ENCODE results near the gene CRY1. TPM values are rescaled to one million over a fixed set of nuclear protein-coding genes. Genes with fewer than 3 reads are reported as not detected.

Gene CRY1
- total RNA-seq, 2 experiments from 2014 or later = 13.5 to 15.7 TPM

DNA sequence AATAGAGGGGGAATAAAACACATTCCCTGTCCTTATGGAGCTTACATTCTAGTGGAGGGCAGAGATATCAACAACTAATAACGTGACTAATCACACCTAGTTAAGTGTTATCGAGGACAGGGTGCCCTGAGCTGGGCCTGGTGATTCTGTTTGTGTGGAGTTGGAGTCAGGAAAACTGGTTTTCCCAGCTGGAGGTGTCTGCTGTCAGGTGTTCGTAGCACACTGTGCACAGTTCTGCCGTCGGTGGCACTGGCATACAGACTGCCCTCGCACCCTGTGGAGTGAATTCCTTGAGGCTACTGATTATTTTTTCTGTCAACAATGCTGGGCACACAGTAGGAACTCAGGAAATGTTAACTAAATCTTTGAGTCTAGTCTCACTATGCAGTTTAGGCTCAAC, 105.5 kb downstream of the CRY1 start:
- POLR2A ChIA-PET = no interaction called here
- H3K27ac Mint-ChIP-seq = no peak overlapping the region
- peaks cover 36% of the 10 kb centered on the region for H3K4me1 Mint-ChIP-seq (ENCODE audit: low read depth)
- no peaks in the 10 kb centered on the region for H3K9me3 Mint-ChIP-seq (ENCODE audit: insufficient read depth)
- ATAC-seq (no peak), DNase-seq (no peak)
- no peaks in the 10 kb centered on the region for H3K27me3 Mint-ChIP-seq (ENCODE audit: low read depth)
- H3K36me3 Mint-ChIP-seq (ENCODE audit: low read depth) = peaks cover 22% of the 10 kb centered on the region
- H3K4me3 Mint-ChIP-seq = peak overlapping the region; percentile 89
- CTCF ChIA-PET = interaction anchor here (1.5 kb wide), 1 partner anchor 18 kb away, joined by 6 read pairs; no protein-coding TSS in a partner anchor

DNA sequence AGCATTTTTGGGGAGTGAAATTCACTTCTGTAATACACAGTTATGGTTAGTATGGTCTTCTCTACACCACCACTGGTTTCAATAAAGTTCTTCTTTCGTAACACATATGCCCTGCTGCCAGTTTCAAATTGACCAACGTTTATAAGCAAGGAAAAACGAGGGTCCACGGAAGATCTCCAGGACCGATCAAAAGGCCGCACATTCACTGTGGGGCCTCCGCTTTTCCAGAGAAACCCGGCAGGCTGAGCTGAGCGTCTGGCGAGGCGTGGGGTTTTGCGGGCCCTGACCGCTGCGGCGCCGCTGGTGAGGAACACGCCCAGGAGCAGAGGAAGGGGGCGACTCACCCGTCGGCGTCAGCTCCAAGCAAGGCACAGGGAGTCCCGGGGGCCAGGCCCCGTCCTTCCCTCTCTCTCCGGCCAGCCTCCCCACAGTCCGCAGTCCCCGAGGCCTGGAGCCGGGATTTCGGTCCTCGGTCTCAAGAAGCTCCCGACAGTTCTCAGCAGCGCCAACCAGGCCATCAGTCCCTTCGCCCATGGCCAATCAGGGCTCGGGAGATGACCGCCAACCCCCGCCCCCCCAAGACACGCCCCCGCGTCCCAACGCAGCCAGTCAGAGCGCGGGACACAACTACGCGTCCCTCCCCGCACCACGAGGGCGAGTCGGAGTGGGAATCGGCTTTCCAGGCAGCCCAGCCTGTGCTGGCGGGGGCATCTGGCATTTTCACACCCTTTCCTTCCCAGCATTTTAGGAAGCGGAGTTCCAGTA, 106.5 kb downstream of the CRY1 start, which contains the start of gene MTERF2:
TSS of gene MTERF2 (minus strand) at position 522 of the 765 bp plus-strand sequence. CDS start 8,432 bp downstream, outside the sequence.
- CTCF ChIA-PET = interaction anchor here (1.5 kb wide), 1 partner anchor 17 kb away, joined by 6 read pairs; no protein-coding TSS in a partner anchor
- Mint-ChIP-seq H3K27ac (peak within 1 kb of the TSS; percentile 82), H3K4me3 (peak within 1 kb of the TSS; percentile 89), H3K27me3 (ENCODE audit: low read depth) (no peaks in the 10 kb centered on the region), H3K9me3 (ENCODE audit: insufficient read depth) (no peaks in the 10 kb centered on the region), H3K4me1 (ENCODE audit: low read depth) (peaks cover 36% of the 10 kb centered on the region), H3K36me3 (ENCODE audit: low read depth) (peaks cover 22% of the 10 kb centered on the region)
- POLR2A ChIA-PET = interaction anchor here (0.8 to 1.1 kb wide), 2 partner anchors 14 to 29 kb away, joined by 3 to 4 read pairs; no protein-coding TSS in a partner anchor
- peak; percentile 84 for DNase-seq
- ATAC-seq = peak; percentile 99

DNA sequence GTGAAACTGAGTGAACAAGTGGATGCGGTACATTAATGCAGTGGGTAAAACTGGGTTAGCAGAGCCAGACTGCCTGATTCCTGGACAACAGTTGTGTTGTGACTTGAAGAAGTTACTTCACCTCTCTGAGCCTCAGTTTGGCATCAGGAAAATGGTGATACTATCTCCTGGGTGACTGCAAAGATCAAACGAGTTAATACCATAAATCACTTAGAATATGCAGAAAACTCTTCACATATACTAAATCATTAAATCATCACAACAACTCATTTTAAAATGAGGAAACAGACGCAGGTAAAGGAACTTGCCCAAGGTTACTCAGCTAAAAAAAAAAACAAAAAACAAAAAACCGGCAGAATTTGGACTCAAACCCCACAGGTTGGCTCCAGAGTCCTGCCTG, 107.2 kb downstream of the CRY1 start:
- ChIA-PET POLR2A (interaction anchor here (1.1 kb wide), 1 partner anchor 28 kb away, joined by 3 read pairs; no protein-coding TSS in a partner anchor), CTCF (interaction anchor here (1.5 kb wide), 1 partner anchor 17 kb away, joined by 6 read pairs; no protein-coding TSS in a partner anchor)
- DNase-seq (no peak), ATAC-seq (no peak)
- no peaks in the 10 kb centered on the region for H3K27me3 Mint-ChIP-seq (ENCODE audit: low read depth)
- peaks cover 36% of the 10 kb centered on the region for H3K4me1 Mint-ChIP-seq (ENCODE audit: low read depth)
- H3K4me3 Mint-ChIP-seq = peak overlapping the region; percentile 89
- no peaks in the 10 kb centered on the region for H3K9me3 Mint-ChIP-seq (ENCODE audit: insufficient read depth)
- H3K27ac Mint-ChIP-seq = no peak overlapping the region
- H3K36me3 Mint-ChIP-seq (ENCODE audit: low read depth) = peaks cover 22% of the 10 kb centered on the region

DNA sequence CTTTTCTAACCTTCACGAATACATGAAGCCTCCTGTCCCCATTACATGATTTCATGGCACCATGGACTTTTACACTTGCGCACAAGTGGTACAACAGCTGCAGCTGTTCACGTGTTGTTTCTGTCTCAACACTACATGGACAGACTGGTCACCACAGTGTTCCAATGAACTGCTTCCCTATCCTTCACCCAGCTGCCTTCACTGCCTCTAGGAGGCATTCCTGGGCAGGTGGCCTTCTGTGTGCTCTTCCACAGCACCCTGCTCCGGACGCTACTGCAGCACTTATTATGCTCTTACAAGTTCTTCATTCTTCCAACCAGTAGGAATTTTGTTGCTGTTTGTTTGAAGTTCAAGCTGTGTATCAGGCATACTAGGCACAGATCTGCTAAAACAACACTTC, 107.9 kb downstream of the CRY1 start:
- ChIA-PET POLR2A (no interaction called here), CTCF (no interaction called here)
- ATAC-seq (no peak), DNase-seq (no peak)
- Mint-ChIP-seq H3K9me3 (ENCODE audit: insufficient read depth) (no peaks in the 10 kb centered on the region), H3K27ac (no peak overlapping the region), H3K4me3 (no peak overlapping the region), H3K4me1 (ENCODE audit: low read depth) (peaks cover 36% of the 10 kb centered on the region), H3K36me3 (ENCODE audit: low read depth) (peaks cover 22% of the 10 kb centered on the region), H3K27me3 (ENCODE audit: low read depth) (no peaks in the 10 kb centered on the region)

DNA sequence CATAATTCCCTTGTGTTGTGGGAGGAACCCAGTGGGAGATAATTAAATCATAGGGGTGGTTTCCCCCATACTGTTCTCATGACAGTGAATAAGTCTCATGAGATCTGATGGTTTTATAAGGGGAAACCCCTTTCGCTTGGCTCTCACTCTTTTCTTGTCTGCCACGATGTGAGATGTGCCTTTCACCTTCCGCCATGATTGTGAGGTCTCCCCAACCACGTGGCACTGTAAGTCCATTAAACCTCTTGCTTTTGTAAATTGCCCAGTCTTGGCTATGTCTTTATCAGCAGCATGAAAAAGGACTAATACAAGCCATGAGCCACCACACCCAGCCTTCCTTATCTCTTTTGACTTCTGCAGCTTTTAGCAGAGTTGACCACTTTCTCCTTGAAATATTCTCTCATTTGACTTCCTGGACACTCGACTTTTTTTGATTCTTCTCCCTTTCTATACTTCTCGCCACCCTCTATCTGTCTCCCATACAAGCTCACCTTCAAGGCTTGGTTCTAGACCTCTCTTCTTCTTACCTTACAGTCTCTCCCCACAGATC, 108.7 kb downstream of the CRY1 start:
- Mint-ChIP-seq H3K27me3 (ENCODE audit: low read depth) (no peaks in the 10 kb centered on the region), H3K27ac (no peak overlapping the region), H3K36me3 (ENCODE audit: low read depth) (peaks cover 22% of the 10 kb centered on the region), H3K4me1 (ENCODE audit: low read depth) (peaks cover 36% of the 10 kb centered on the region), H3K9me3 (ENCODE audit: insufficient read depth) (no peaks in the 10 kb centered on the region), H3K4me3 (no peak overlapping the region)
- POLR2A ChIA-PET = interaction anchor here (1.5 kb wide), 1 partner anchor 29 kb away, joined by 4 read pairs; the partner anchor contains the start of gene TMEM263
- no peak for DNase-seq
- ATAC-seq = no peak
- CTCF ChIA-PET = interaction anchor here (1.4 to 1.6 kb wide), 2 partner anchors 16 to 27 kb away, joined by 3 to 5 read pairs; no protein-coding TSS in a partner anchor

DNA sequence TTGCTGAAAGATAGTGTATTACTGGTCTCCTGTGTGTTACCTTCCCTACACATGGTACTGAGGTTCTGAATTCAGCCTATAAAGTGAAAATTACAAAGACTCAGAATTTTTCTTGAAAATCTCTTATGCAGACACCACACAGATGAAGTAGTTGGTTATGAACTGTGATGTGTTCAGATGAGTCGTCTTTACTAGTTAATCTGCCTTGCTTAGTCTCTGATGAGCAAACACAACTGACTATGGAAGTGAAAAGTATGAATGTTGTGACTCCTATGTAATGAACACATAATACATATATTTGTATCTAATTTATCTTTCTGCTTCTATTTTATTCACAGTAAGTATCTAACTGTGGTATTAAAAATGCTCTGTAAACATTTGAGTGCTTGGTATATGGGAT, 111.1 kb downstream of the CRY1 start:
- H3K36me3 Mint-ChIP-seq (ENCODE audit: low read depth) = peaks cover 32% of the 10 kb centered on the region
- no peaks in the 10 kb centered on the region for H3K9me3 Mint-ChIP-seq (ENCODE audit: insufficient read depth)
- H3K4me1 Mint-ChIP-seq (ENCODE audit: low read depth) = peaks cover 31% of the 10 kb centered on the region
- no peak for ATAC-seq
- POLR2A ChIA-PET = no interaction called here
- CTCF ChIA-PET = no interaction called here
- no peak for DNase-seq
- H3K27me3 Mint-ChIP-seq (ENCODE audit: low read depth) = no peaks in the 10 kb centered on the region
- peak overlapping the region; percentile 44 for H3K27ac Mint-ChIP-seq
- no peak overlapping the region for H3K4me3 Mint-ChIP-seq

DNA sequence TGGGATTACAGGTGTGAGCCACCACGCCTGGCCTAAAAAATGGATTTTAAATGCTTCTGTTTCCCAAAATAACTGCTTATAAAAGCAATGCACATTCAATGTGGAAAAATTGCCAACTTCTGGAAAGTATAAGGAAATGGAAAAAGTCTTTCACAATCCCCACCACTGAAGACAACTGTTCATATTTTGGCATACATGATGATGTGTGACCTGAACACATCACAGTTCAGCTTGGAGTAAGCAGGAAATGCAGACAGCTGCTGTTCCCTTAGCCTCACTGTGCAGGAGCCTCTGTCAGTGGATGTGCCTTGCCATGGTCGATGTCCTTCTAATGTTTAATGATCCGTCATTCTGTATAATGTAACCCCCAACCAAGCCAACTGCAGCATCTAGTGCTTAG, 111.6 kb downstream of the CRY1 start:
- DNase-seq (no peak), ATAC-seq (no peak)
- Mint-ChIP-seq H3K36me3 (ENCODE audit: low read depth) (peaks cover 32% of the 10 kb centered on the region), H3K4me3 (no peak overlapping the region), H3K27ac (peak overlapping the region; percentile 44), H3K27me3 (ENCODE audit: low read depth) (no peaks in the 10 kb centered on the region), H3K9me3 (ENCODE audit: insufficient read depth) (no peaks in the 10 kb centered on the region), H3K4me1 (ENCODE audit: low read depth) (peaks cover 31% of the 10 kb centered on the region)
- ChIA-PET CTCF (no interaction called here), POLR2A (no interaction called here)

DNA sequence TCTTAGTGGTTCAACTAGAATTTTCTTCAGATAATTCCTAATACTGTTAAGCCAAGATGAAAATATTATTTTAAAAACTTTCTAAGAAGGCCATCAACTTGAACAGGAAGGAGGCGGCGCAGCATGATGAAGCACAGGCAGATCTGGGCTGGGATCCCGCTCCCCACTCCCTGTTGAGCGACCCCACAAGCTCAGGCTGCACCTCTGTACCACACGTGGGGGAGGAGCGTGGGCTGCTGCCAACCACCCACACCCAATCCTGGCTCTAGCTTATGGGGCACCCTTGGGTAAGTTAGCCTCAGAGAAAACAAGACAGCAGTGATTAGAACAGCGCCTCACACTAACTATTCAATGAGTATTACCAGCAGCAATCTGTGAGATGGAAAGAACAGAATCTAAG, 112.4 kb downstream of the CRY1 start:
- Mint-ChIP-seq H3K4me1 (ENCODE audit: low read depth) (peaks cover 23% of the 10 kb centered on the region), H3K4me3 (no peak overlapping the region), H3K27me3 (ENCODE audit: low read depth) (no peaks in the 10 kb centered on the region), H3K27ac (no peak overlapping the region), H3K9me3 (ENCODE audit: insufficient read depth) (no peaks in the 10 kb centered on the region), H3K36me3 (ENCODE audit: low read depth) (peaks cover 35% of the 10 kb centered on the region)
- ChIA-PET CTCF (no interaction called here), POLR2A (no interaction called here)
- DNase-seq = no peak
- no peak for ATAC-seq

DNA sequence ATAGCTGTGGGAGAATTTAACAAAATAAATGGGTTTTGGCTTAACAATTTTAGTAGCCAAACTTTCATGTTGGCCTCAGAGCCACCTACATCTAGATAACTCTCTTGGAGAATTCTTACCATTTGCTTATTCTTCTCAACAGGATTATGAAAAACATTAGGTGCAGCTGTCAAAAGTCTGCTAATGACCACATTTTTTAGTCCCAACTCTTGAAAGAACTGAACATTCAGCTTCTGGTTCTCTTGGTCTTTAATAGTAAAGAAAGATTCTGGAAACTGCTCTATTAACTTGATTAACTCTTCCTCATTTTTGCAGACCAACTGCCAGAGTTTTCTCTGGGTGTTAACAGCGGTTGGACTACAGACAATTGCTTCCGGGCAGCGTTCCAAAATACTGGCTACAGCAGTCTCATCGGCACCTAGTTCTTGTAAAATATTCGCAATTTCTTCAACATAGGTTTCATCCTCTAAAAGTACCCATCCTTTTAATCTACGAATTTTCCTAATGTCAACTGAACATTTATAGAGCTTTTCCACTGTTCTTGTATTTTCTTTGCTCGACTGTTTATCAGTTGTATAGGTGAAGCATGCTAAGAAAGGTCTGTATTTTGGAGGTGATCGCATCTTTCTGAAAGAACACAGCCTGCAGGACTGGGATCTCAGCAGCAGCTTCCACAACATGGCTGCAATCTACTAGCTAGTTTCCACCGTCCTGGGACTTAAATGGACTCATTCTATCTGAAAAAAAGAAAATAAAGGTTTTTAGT, 115.1 kb downstream of the CRY1 start:
- POLR2A ChIA-PET = interaction anchor here (2.3 kb wide), 1 partner anchor 22 kb away, joined by 8 read pairs; the partner anchor contains the start of gene TMEM263
- Mint-ChIP-seq H3K4me1 (ENCODE audit: low read depth) (no peaks in the 10 kb centered on the region), H3K9me3 (ENCODE audit: insufficient read depth) (no peaks in the 10 kb centered on the region), H3K27me3 (ENCODE audit: low read depth) (no peaks in the 10 kb centered on the region), H3K4me3 (no peak overlapping the region), H3K27ac (no peak overlapping the region), H3K36me3 (ENCODE audit: low read depth) (peaks cover 20% of the 10 kb centered on the region)
- ATAC-seq (no peak), DNase-seq (no peak)
- CTCF ChIA-PET = interaction anchor here (1.0 kb wide), 1 partner anchor 9 kb away, joined by 3 read pairs; no protein-coding TSS in a partner anchor

DNA sequence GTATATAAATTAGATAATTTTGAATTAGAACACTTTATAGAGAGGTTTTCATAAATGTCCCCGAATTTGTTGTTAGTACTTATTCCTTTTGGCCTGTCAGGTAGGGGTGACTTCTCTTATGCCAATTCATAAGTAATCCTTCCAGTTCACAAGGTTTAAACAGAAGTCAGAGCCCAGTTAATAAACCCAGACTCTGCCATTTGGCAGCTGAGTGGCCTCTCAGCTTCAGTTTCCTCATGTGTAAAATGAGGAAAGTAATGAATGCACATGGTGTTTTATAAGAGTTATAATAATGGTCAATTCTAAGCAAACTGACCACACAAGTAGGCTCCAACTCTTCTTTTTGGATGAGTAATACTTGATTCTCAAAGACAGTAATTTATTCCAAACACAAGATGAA, 116.7 kb downstream of the CRY1 start:
- no peak overlapping the region for H3K4me3 Mint-ChIP-seq
- H3K27me3 Mint-ChIP-seq (ENCODE audit: low read depth) = no peaks in the 10 kb centered on the region
- ChIA-PET POLR2A (interaction anchor here (0.6 to 2.3 kb wide), 2 partner anchors 21 to 116 kb away, joined by 7 to 8 read pairs; partner anchors contain the start of gene TMEM263), CTCF (interaction anchor here (0.7 kb wide), 1 partner anchor 697 kb away, joined by 3 read pairs; no protein-coding TSS in a partner anchor)
- H3K36me3 Mint-ChIP-seq (ENCODE audit: low read depth) = peaks cover 23% of the 10 kb centered on the region
- H3K4me1 Mint-ChIP-seq (ENCODE audit: low read depth) = no peaks in the 10 kb centered on the region
- H3K9me3 Mint-ChIP-seq (ENCODE audit: insufficient read depth) = no peaks in the 10 kb centered on the region
- no peak overlapping the region for H3K27ac Mint-ChIP-seq
- ATAC-seq (no peak), DNase-seq (no peak)

DNA sequence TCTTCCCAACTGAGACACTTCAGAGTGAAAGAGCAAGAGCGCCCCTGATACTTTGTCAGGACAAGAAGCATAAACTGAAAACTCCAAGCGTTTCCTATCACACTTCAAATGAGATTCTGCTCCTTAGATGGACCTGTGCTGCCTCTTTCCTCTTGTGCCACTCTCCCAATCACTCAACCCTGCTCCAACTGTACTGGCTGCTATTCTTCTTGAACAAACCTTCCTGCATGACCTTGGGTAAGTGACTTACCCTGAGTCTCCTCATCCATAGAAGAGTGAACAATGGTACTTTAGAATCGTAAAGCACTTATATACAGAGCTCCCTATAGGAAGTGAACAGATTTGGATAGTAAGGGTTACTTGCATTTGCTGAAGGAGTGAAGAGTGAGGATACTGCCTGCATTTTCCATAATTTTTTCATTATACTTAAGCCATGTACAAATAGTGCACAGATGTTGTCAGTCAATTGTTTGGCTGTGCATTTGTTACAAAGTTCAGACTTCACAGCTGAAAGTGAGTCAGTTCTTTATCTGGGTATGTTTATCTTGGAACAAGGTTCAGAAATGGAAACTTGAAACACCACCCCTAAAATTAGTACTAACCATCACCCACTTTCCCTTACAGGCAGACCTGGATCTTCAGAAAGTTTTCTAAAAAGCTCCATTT, 117.2 kb downstream of the CRY1 start:
- CTCF ChIA-PET = interaction anchor here (0.7 kb wide), 1 partner anchor 696 kb away, joined by 3 read pairs; no protein-coding TSS in a partner anchor
- POLR2A ChIA-PET = interaction anchor here (2.3 kb wide), 1 partner anchor 20 kb away, joined by 8 read pairs; the partner anchor contains the start of gene TMEM263
- DNase-seq = no peak
- Mint-ChIP-seq H3K27me3 (ENCODE audit: low read depth) (no peaks in the 10 kb centered on the region), H3K4me1 (ENCODE audit: low read depth) (no peaks in the 10 kb centered on the region), H3K9me3 (ENCODE audit: insufficient read depth) (no peaks in the 10 kb centered on the region), H3K36me3 (ENCODE audit: low read depth) (peaks cover 25% of the 10 kb centered on the region), H3K4me3 (no peak overlapping the region), H3K27ac (no peak overlapping the region)
- ATAC-seq = no peak

All from activated CD8-positive, alpha-beta T cell treated with anti-CD3 and anti-CD28 coated beads, Interleukin-2, amount 10 ng/mL, durations not matched to agents 7 days and 5 days (primary cell).